Measurements from ENCODE around the gene EGFL7.

DNA sequence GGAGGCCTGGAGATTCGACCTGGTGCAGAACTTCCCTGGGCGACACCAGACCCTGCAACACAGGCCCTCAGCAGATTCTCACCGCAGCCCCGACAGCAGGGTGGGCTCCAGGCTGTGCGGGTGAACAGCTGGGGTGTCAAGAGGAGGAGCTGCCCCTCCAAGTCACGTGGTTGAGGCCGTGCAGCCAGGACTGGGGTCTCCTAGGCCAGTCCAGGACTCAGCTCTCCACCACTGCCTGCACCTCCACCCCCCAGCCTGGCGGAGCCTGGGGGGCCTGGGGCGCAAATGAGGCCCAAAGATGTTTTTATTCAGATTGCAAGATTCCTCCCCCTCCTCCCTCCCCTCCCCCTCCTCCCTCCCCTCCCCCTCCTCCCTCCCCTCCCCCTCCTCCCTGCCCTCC, 33.8 kb downstream of the EGFL7 start:
- TF ChIP-seq, protein P1, sequence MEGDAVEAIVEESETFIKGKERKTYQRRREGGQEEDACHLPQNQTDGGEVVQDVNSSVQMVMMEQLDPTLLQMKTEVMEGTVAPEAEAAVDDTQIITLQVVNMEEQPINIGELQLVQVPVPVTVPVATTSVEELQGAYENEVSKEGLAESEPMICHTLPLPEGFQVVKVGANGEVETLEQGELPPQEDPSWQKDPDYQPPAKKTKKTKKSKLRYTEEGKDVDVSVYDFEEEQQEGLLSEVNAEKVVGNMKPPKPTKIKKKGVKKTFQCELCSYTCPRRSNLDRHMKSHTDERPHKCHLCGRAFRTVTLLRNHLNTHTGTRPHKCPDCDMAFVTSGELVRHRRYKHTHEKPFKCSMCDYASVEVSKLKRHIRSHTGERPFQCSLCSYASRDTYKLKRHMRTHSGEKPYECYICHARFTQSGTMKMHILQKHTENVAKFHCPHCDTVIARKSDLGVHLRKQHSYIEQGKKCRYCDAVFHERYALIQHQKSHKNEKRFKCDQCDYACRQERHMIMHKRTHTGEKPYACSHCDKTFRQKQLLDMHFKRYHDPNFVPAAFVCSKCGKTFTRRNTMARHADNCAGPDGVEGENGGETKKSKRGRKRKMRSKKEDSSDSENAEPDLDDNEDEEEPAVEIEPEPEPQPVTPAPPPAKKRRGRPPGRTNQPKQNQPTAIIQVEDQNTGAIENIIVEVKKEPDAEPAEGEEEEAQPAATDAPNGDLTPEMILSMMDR (conservative IDR thresholded peaks at IDR 0.05 in 1 of 2, IDR thresholded peaks at IDR 0.05 in 1 of 2; ENCODE audit: low read depth in 1 of 2, low read length in 2 of 2): no peak
- TF ChIP-seq EZH2 (IDR thresholded peaks at IDR 0.05; ENCODE audit: low read length, missing control alignments): no peak

Data from fibroblast of lung (primary cell).